ENCODE results near the gene RAI2. TPM values are rescaled to one million over a fixed set of nuclear protein-coding genes. Genes with fewer than 3 reads are reported as not detected.
A peak's percentile ranks its signal among the peaks of the same experiment; 100 is the strongest.

Gene RAI2
- total RNA-seq, 4 donors from 2014 or later: 6.0 to 80.1 (median 27.5) TPM

DNA sequence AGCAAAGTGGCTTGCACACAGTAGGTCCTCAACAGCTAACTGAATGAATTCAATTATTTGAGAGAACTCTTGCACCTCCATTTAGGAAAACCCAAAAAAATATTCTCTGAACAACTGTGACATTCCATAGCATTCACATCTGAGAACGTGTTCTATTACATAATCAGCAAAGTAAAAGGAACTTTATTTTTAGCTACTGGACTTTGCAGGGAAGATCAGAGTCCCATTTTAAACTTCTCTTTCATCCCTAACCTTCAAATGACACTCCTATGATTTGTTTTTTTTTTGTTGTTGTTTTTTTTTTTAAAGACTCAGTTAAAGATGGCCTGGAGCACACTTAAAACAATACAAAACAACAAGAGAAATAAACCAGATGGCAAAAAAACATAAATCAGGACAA lies 30.9 kb downstream of the RAI2 start:
- peaks cover 0 to 17% of the 10 kb centered on the region in 2 donors for H3K4me1 ChIP-seq
- no peak for DNase-seq
- no peaks in the 10 kb centered on the region for H3K27me3 ChIP-seq
- TF ChIP-seq, protein P1, sequence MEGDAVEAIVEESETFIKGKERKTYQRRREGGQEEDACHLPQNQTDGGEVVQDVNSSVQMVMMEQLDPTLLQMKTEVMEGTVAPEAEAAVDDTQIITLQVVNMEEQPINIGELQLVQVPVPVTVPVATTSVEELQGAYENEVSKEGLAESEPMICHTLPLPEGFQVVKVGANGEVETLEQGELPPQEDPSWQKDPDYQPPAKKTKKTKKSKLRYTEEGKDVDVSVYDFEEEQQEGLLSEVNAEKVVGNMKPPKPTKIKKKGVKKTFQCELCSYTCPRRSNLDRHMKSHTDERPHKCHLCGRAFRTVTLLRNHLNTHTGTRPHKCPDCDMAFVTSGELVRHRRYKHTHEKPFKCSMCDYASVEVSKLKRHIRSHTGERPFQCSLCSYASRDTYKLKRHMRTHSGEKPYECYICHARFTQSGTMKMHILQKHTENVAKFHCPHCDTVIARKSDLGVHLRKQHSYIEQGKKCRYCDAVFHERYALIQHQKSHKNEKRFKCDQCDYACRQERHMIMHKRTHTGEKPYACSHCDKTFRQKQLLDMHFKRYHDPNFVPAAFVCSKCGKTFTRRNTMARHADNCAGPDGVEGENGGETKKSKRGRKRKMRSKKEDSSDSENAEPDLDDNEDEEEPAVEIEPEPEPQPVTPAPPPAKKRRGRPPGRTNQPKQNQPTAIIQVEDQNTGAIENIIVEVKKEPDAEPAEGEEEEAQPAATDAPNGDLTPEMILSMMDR (IDR thresholded peaks at IDR 0.05): no peak
- no peak for TF ChIP-seq POLR2A (IDR thresholded peaks at IDR 0.05)
- no peak overlapping the region for H3K4me3 ChIP-seq
- H3K36me3 ChIP-seq: no peaks in the 10 kb centered on the region
- intact Hi-C loops (cut with DNase I; ENCODE audit: low total_unique reads): no loop called here
- no peaks in the 10 kb centered on the region for H3K9me3 ChIP-seq
- peak overlapping the region; percentile 80 to 81 for H3K27ac ChIP-seq

DNA sequence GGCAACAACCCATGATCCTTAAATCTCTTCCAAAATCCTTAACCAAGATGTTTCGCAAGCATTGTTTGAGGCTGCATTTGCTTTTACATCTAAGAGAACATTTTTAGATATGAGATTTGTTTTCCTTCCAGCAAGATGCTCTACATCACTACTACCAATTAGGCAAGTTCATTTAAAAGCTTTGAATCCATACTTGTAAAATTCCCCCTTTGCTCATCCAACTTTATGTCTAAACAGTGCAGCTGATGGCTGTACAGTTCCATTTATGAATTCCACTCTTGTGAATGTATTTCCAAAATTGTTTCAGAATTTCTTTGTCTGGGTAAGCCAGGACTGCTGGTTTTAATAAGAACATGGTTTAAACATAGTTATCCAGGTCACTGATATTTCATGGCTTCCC lies 31.5 kb downstream of the RAI2 start:
- intact Hi-C loops (cut with DNase I; ENCODE audit: low total_unique reads): no loop called here
- peak overlapping the region; percentile 80 to 81 for H3K27ac ChIP-seq

DNA sequence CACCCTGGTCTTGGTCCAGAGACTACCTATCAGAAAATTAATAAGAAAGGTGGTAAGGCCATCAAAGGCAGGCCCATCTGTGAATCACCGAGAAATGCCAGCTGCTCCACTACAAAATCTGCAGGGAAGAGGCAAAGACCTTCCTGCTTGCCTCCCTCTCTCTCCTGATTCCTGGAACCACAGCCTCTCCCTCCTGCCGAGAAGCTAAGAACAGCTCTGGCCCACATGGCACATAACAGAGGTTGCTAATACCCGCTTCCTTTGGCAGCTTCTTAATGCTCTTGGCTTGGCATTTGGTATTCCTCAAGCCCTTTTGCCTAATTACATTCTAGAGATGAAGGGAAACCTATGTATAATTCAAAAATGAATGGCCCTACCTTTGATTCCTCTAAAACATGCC lies 32.9 kb downstream of the RAI2 start:
- Histone ChIP-seq H3K4me3 (no peak overlapping the region), H3K9me3 (no peaks in the 10 kb centered on the region), H3K27me3 (no peaks in the 10 kb centered on the region), H3K27ac (peak overlapping the region; percentile 80 to 81), H3K36me3 (no peaks in the 10 kb centered on the region), H3K4me1 (peaks cover 0 to 17% of the 10 kb centered on the region in 2 donors)
- intact Hi-C loops (cut with DNase I; ENCODE audit: low total_unique reads): no loop called here
- TF ChIP-seq, protein P1 (IDR thresholded peaks at IDR 0.05): no peak
- TF ChIP-seq POLR2A (IDR thresholded peaks at IDR 0.05): no peak
- DNase-seq: no peak

More for the DNA sequence above, 31.5 kb downstream of the RAI2 start:
- no peaks in the 10 kb centered on the region for H3K9me3 ChIP-seq
- H3K4me3 ChIP-seq: no peak overlapping the region
- no peaks in the 10 kb centered on the region for H3K36me3 ChIP-seq
- no peak for DNase-seq
- H3K4me1 ChIP-seq: peaks cover 0 to 17% of the 10 kb centered on the region in 2 donors
- H3K27me3 ChIP-seq: no peaks in the 10 kb centered on the region
- TF ChIP-seq, protein P1 (IDR thresholded peaks at IDR 0.05): no peak
- no peak for TF ChIP-seq POLR2A (IDR thresholded peaks at IDR 0.05)

DNA sequence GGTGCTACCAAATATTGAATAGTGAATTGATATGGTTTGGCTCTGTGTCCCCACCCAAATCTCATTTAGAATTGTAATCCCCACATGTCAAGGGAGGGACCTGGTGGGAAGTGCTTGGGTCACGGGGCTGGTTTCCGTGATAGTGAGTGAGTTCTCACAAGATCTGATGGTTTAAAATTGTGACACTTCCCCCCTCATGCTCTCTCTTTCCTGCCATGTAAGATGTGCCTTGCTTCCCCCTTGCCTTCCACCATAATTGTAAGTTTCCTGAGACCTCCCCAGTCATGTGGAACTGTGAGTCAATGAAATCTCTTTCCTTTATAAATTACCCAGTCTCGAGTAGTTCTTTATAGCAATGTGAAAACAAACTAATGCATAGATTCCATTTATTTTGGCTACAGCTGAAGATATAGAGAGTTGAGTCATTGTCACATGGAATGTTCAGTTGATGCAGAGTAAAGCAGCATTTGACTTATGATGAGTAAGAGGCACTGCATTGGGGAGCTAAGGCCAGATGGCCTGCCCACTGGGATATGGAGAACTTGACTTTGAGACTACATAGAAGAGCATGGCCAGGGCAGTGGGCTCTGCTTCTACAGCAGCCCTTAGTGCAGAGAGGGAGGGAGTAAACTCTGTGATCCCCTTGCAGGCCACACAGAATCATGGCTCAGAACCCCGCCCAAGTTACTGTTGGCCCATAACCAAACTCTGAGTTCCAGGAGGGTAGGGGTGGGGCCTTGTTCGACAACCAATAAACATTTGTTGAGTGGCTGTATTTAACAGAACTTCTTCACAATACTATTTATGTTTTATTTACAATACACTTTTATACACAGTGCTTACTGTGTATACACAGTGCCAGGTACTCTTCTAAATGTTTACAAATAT lies 34.2 kb downstream of the RAI2 start:
- TF ChIP-seq POLR2A (IDR thresholded peaks at IDR 0.05): no peak
- TF ChIP-seq, protein P1 (IDR thresholded peaks at IDR 0.05): no peak
- intact Hi-C loops (cut with DNase I; ENCODE audit: low total_unique reads): no loop called here

DNA sequence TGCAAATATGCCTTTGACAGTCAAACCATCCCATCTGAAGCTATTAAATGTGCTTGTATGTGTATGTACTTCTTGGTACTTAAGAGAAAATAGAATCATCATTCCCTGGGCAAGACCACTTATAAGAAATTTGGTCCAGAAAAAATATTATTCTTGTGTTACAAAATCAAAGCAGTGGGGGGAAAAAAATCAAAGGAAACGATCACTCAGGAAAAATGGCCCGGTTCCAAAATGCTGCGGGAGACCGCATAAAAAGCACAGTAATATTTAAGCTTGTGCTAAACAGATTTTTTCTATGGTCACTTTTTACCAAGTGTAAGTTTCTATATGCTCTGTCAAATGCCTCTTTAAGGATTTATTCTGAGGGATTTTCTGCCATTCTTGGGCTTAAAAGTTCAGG lies 36.1 kb downstream of the RAI2 start:
- no peaks in the 10 kb centered on the region for H3K9me3 ChIP-seq
- H3K36me3 ChIP-seq: no peaks in the 10 kb centered on the region
- no peak for DNase-seq
- no peaks in the 10 kb centered on the region for H3K27me3 ChIP-seq
- H3K27ac ChIP-seq: peak overlapping the region; percentile 48 to 60
- no peak overlapping the region for H3K4me3 ChIP-seq
- H3K4me1 ChIP-seq: peaks cover 0 to 14% of the 10 kb centered on the region in 2 donors
- TF ChIP-seq, protein P1 (IDR thresholded peaks at IDR 0.05): no peak
- no peak for TF ChIP-seq POLR2A (IDR thresholded peaks at IDR 0.05)
- intact Hi-C loops (cut with DNase I; ENCODE audit: low total_unique reads): no loop called here

More for the DNA sequence above, 34.2 kb downstream of the RAI2 start:
- DNase-seq: no peak
- H3K27ac ChIP-seq: peak overlapping the region; percentile 48 to 60
- no peak overlapping the region for H3K4me3 ChIP-seq
- H3K36me3 ChIP-seq: no peaks in the 10 kb centered on the region
- no peaks in the 10 kb centered on the region for H3K9me3 ChIP-seq
- H3K27me3 ChIP-seq: no peaks in the 10 kb centered on the region
- H3K4me1 ChIP-seq: peaks cover 0 to 17% of the 10 kb centered on the region in 2 donors

Data from uterus (tissue), 4 donors.